ENCODE data around the gene SMARCAD1.

DNA sequence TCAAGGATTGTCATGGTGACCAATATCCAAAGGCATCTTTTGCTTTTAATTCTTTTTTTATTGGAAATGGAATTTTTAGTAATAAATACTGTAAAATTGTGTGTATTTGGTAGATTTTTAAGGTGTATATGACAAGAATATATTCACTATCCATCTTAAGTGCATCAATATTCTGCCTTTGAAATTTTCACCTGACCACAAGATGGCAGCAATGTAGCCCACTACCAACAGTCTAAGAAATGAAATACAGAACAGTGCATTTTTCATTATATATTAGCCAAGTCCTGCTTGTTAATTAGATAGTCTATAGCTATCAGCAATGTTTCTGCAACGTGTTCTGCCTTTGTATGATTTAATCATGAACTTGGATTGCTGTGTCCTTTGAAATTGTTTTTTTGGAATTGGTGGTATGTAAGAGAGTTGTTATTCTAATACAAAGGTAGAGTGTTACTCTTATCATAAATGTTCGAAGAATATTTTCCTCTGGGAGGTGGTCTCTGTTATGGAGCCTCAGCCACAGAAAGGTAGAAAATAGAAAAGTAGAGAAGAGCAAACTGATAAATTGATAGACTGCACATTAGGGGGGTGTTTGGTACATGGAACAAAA lies 96.8 kb downstream of the SMARCAD1 start:
- TF ChIP-seq, protein P1, sequence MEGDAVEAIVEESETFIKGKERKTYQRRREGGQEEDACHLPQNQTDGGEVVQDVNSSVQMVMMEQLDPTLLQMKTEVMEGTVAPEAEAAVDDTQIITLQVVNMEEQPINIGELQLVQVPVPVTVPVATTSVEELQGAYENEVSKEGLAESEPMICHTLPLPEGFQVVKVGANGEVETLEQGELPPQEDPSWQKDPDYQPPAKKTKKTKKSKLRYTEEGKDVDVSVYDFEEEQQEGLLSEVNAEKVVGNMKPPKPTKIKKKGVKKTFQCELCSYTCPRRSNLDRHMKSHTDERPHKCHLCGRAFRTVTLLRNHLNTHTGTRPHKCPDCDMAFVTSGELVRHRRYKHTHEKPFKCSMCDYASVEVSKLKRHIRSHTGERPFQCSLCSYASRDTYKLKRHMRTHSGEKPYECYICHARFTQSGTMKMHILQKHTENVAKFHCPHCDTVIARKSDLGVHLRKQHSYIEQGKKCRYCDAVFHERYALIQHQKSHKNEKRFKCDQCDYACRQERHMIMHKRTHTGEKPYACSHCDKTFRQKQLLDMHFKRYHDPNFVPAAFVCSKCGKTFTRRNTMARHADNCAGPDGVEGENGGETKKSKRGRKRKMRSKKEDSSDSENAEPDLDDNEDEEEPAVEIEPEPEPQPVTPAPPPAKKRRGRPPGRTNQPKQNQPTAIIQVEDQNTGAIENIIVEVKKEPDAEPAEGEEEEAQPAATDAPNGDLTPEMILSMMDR (IDR thresholded peaks at IDR 0.05) = peak; percentile 39 to 71 (median 54)
- TF ChIP-seq POLR2A (IDR thresholded peaks at IDR 0.05) = no peak
